Activated CD8-positive, alpha-beta memory T cell treated with anti-CD3 and anti-CD28 coated beads, Interleukin-2, amount 50 U/mL, for 1 hour (primary cell): ENCODE measurements around the gene CDKAL1.

Experiments
- DNase-seq: peaks from one replicate; pipeline ENCODE4 v3.0.0-alpha.2; 2020; ENCODE audit errors: extremely low read depth

Gene CDKAL1

DNA sequence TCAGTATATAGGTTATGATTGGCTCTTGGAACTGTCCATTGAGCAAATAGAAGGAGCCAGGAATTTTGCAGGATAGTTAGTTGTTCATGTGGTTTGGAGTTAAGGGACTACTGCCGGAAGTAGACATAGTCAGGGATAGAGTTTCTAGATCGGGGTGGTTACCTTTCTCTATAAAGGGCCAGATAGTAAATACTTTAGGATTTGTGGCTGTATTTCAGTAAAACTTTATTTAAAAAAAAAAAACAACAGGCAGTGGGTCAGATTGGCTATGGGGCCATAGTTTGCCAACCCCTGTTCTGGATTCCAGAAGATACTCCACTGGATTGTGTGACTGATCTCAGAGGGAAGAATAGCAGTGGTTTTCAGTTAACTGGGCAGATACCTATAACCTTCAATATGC is 570.0 kb downstream of the CDKAL1 start:
- no peak for DNase-seq

- DNase-seq = no peak
These were observed 573.5 kb downstream of the CDKAL1 start for GRCh38 chr6:21107796-21108195.

- DNase-seq = no peak
These were observed 575.3 kb downstream of the CDKAL1 start for GRCh38 chr6:21109391-21110178.

GRCh38 chr6:21110684-21111083 is 576.4 kb downstream of the CDKAL1 start:
- DNase-seq = no peak

- DNase-seq = no peak
These were observed 577.0 kb downstream of the CDKAL1 start for GRCh38 chr6:21111093-21111725.

- DNase-seq = no peak
These were observed 580.9 kb downstream of the CDKAL1 start for GRCh38 chr6:21115111-21115510.

GRCh38 chr6:21116736-21117135 is 582.5 kb downstream of the CDKAL1 start:
- no peak for DNase-seq

GRCh38 chr6:21118216-21118780 is 584.0 kb downstream of the CDKAL1 start:
- no peak for DNase-seq

DNA sequence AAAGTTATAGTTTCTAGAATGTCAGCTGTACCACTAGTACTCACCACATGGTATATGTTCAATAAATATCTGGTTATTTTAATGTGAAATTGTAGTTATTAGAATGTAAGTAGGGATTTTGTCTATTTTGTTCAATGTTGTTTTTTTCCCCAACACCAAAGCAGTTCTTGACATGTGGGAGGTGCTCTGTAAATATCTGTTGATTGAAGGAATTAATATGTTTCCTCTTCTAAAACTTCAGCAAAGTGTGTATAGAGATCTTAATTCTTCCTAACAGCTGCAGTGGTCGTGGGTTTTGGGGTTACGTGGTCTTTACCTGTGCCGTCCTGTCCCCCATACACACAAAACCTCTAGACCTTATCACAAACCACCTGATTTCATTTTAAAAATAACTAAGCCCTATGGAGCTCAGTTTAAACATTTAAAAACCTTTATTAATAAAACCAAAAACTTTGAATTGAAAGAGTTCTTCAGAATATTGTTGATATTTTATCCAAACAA is 587.4 kb downstream of the CDKAL1 start:
- DNase-seq = no peak

DNA sequence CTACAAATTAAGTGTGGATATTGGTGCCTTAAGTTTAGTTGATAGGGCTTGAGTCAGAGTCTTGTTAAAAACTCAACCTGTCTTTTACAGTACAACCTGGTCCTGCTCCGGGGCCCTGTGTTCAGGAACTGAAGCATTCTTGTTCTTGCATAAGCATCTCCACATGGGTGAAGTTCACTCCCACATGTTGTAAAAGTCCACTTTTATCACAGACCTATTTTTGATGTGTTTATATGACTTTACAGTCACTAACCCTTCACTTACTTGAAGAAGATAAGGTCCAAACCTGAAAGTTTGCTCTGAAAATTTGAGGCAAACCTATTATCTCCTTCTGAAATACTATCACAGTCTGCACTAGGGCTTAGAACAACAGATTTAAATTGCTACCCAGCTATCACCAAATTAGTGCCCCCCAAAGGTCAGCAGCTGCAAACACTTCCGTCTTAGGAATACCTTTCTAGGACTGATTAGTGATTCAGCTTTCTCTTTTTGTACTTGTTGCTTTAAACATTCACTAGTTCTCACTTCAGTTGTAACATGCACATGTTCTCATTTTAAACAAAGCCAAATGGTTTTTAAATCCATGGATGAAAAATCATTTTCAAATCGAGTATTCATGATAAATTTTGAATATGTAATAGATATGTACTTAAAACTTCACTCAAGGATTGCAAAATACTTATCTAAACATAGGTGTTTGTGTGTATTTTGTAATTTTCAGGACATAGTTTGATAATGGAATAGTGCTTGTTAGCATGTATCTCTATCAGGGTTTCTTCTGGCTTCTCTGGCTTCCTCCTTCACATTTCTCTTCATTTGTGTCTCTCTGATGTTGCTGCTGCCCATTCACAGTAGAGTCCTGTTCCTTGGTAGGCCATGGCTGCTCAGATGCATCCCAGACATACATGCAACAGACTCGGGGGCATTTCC is 589.5 kb downstream of the CDKAL1 start:
- no peak for DNase-seq

DNA sequence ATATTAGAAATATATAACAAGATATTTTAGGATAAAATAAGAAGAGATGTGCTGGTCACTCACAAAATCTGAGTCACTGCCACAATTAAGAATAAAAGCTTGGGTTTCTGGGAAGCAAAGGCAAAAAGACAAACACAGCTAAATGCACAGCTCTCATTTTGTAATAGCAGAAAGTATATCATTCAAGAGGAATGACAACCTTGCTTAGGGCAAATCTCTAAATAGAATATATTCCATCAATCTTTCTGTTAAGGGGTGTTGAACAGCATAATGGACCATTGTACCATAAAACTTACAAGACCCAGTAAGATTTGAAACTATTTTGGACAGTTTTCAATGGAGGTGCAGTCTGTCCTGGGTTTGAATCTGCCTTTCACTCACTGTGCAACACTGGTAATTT is 594.3 kb downstream of the CDKAL1 start:
- no peak for DNase-seq

DNA sequence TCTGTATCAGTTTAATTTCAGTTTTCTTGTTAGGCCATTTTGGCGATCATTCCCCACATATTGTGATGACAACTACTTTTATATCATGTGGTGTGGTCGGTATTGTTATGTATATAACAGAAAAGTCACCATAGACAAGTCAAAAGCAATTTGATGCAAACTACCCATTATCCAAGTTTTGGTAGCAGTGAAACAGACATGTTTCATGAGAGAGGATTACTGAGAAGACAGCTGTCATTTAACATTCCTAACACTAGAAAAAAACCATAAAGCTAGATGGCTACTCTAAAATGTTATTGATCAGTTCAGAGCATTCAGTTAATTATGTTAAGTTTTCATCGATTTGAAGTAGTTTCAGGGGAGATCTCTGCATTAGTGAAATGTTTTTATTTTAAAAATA is 597.1 kb downstream of the CDKAL1 start:
- DNase-seq = no peak

DNA sequence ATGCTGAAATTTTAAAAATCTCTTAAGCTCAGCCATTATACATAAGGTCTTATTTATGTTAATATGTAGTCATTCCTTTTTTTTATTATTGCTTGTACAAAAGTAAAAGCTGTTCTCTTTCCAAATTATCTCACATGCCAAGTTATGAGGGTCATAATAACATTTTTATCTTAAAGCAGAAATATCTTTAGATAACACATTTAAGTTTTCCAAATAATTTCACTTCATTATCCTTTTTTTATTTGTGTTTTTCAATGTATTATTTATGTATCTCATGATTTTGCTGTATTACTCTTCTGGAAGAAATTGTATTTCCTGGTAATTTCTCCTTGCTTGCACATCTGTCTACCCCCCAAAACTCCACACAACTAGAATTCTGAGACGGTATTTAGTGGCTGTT is 598.2 kb downstream of the CDKAL1 start:
- no peak for DNase-seq

- DNase-seq = no peak
These were observed 598.9 kb downstream of the CDKAL1 start for GRCh38 chr6:21132856-21133838.

DNA sequence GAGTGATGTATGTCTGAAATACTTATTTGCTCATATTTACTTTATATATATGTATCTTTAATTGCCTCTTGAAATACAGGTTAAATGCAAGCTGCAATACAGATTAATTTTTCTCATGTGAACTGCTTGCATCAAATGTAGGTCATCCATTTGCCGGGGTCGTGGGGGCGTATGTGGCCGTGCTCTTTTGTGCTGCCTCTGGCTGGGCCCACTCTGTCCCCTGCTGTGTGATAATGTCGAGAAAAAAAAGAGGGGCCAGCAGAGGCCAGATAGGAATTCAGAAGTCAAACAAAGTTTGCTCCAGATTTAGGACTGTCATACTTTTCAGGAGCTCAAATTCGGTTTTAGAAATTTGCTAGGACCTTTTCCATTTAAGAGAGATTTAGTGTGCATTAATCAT is 599.6 kb downstream of the CDKAL1 start:
- no peak for DNase-seq

- DNase-seq = no peak
These were observed 600.1 kb downstream of the CDKAL1 start for GRCh38 chr6:21134356-21134755.

- no peak for DNase-seq
These were observed 601.3 kb downstream of the CDKAL1 start for GRCh38 chr6:21135484-21136013.

GRCh38 chr6:21137700-21138335 is 603.6 kb downstream of the CDKAL1 start:
- no peak for DNase-seq

DNA sequence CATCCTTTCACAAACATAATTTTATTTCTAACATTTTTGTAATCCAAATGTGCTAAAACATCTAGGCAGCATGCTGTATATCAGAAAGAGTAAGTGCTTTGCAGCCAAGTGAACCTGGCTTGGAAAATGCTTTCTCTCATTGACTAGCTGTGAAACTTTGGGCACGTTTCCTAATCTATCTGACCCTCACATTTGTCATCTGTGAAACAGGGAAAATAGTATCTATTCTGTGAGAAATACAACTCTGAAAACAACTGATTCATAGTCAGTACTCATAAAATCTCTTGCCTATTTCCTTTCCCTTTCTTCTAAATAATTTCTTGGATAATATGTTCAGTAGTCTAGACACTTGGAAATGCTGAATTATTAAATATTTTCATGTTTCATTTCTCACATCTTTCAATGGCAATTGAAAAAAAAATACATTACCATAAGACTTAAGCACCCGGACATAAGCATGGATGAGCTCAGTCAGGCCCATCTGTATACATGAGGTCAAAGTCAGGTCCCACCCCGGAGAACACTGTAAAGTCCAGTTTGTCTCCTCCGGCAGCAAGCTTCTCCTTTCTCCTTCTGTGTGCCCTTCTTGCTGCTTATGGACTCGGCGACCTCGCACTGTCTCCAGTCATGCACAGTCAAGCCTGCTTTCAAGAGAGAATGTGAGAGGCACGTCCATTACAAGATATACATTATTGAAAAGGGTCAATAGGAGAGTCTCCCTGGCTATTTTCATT is 604.2 kb downstream of the CDKAL1 start:
- no peak for DNase-seq
